A549 (cell line): ENCODE data around the gene GLA. TPM values are rescaled to one million over a fixed set of nuclear protein-coding genes. Genes with fewer than 3 reads are reported as not detected.

ENCODE experiments used
- ATAC-seq, 2 experiments: fragments of 200-7000 bp in 1 of 2; fragments of >200 bp in 1 of 2; cut with Nextera tagmentation in 1 of 2; cut with Tn5 transposase in 1 of 2; 3 replicates each; pipeline versions ENCODE4 v1.8.0 to v1.9.1; 2018 to 2020; ENCODE audit warnings: mild to moderate bottlenecking in 1 of 2, moderate library complexity in 1 of 2
- CTCF ChIA-PET: fragments of 300-600 bp; sonication (Branson Sonifier 250); formaldehyde crosslinking; extraction: SDS; loops from one replicate; lab custom pipeline; 2021; ENCODE audit warnings: antibody characterized with exemption, inconsistent platforms; lab: Yijun Ruan, JAX
- POLR2A ChIA-PET: fragments of 350-600 bp; formaldehyde crosslinking; extraction: SDS; loops from one replicate; lab custom pipeline; 2021; ENCODE audit warnings: antibody characterized with exemption, inconsistent platforms; lab: Yijun Ruan, JAX
- DNase-seq, 2 experiments: peaks; one replicate each; pipeline versions ENCODE4 v3.0.0 to v3.0.0-alpha.2; 2011 to 2016; ENCODE audit warnings: low read depth in 1 of 2, low spot score in 1 of 2
- FAIRE-seq: peaks from 2 replicates; lab custom pipeline; 2011; peaks lifted over from hg19 to GRCh38; lab: Jason Lieb, UNC
- H3K27ac ChIP-seq, 2 experiments: fragments of >200 bp; sonication (Bioruptor Twin); formaldehyde crosslinking; 3 replicates each; pipeline ENCODE4 v1.5.1; 2016 to 2017
- H3K4me1 ChIP-seq: fragments of >200 bp; sonication (Bioruptor Twin); formaldehyde crosslinking; 3 replicates; pipeline ENCODE4 v1.6.1; 2016
- H3K4me2 ChIP-seq: fragments of >200 bp; sonication (Bioruptor Twin); formaldehyde crosslinking; 3 replicates; pipeline ENCODE4 v1.6.1; 2016
- H3K4me3 ChIP-seq: fragments of >200 bp; sonication (Bioruptor Twin); formaldehyde crosslinking; 3 replicates; pipeline ENCODE4 v1.5.1; 2016
- H3K9me3 ChIP-seq: fragments of >200 bp; sonication (Bioruptor Twin); formaldehyde crosslinking; 3 replicates; pipeline ENCODE4 v1.6.1; 2016
- CHD2 ChIP-seq: fragments of 150-350 bp; IDR thresholded peaks from 2 replicates; pipeline ENCODE4 v1.6.1; 2014; ENCODE audit warnings: low read length; ENCODE audit not compliant: partially characterized antibody
- CHD4 ChIP-seq: fragments of 200-600 bp; sonication (generic); IDR thresholded peaks from 2 replicates; pipeline ENCODE4 v1.6.1; 2016; ENCODE audit warnings: antibody characterized with exemption, mild to moderate bottlenecking, borderline replicate concordance
- E2F6 ChIP-seq: IDR thresholded peaks from 2 replicates; pipeline ENCODE4 v1.6.1; 2012; ENCODE audit warnings: low read depth, borderline replicate concordance
- EHMT2 ChIP-seq: fragments of 200-600 bp; sonication (generic); IDR thresholded peaks from 2 replicates; pipeline ENCODE4 v1.6.1; 2016; ENCODE audit warnings: antibody characterized with exemption, low read depth, mild to moderate bottlenecking, moderate library complexity
- ESRRA ChIP-seq: fragments of 150-350 bp; IDR thresholded peaks from 2 replicates; pipeline ENCODE4 v1.6.1; 2014; ENCODE audit warnings: mild to moderate bottlenecking, low read length, borderline replicate concordance
- FOSB ChIP-seq: fragments of 250-450 bp; sonication (Bioruptor Pico); IDR thresholded peaks from 2 replicates; pipeline ENCODE4 v1.5.0; 2020; ENCODE audit warnings: mild to moderate bottlenecking, moderate library complexity
- FOXS1 ChIP-seq: fragments of 250-450 bp; sonication (Bioruptor Pico); IDR thresholded peaks from 2 replicates; pipeline ENCODE4 v1.5.0; 2020; ENCODE audit warnings: mild to moderate bottlenecking, moderate library complexity
- HEYL ChIP-seq: fragments of 250-450 bp; sonication (Bioruptor Pico); IDR thresholded peaks from 2 replicates; pipeline ENCODE4 v1.8.0; 2021; ENCODE audit warnings: mild to moderate bottlenecking, moderate library complexity
- HMGXB4 ChIP-seq: fragments of 250-450 bp; sonication (Bioruptor Pico); IDR thresholded peaks from 2 replicates; pipeline ENCODE4 v1.5.0; 2021; ENCODE audit warnings: mild to moderate bottlenecking, moderate library complexity, borderline replicate concordance
- MAFK ChIP-seq: fragments of 450-650 bp; IDR thresholded peaks from 2 replicates; pipeline ENCODE4 v1.6.1; 2014; ENCODE audit not compliant: partially characterized antibody
- MAZ ChIP-seq: fragments of 150-350 bp; IDR thresholded peaks from 2 replicates; pipeline ENCODE4 v1.6.1; 2014; ENCODE audit warnings: antibody characterized with exemption, low read depth, low read length, borderline replicate concordance
- MYC ChIP-seq: IDR thresholded peaks from 2 replicates; pipeline ENCODE4 v1.6.1; 2012; ENCODE audit warnings: mild to moderate bottlenecking, inconsistent platforms, low read length, improper control_type of control experiment, borderline replicate concordance
- RCOR1 ChIP-seq: fragments of 150-350 bp; IDR thresholded peaks from 2 replicates; pipeline ENCODE4 v1.6.1; 2014; ENCODE audit warnings: antibody characterized with exemption, low read length, low read depth
- RFX5 ChIP-seq: fragments of 450-650 bp; IDR thresholded peaks from 2 replicates; pipeline ENCODE4 v1.7.1; 2014; ENCODE audit warnings: antibody characterized with exemption, mild to moderate bottlenecking, moderate library complexity
- RNF2 ChIP-seq: fragments of 200-600 bp; sonication (generic); IDR thresholded peaks from 2 replicates; pipeline ENCODE4 v1.6.1; 2016; ENCODE audit warnings: low read depth, mild to moderate bottlenecking, antibody characterized with exemption, moderate library complexity, borderline replicate concordance
- SMC3 ChIP-seq: fragments of >200 bp; sonication (Bioruptor Twin); formaldehyde crosslinking; IDR thresholded peaks from 3 replicates; pipeline ENCODE4 v1.6.1; 2018; ENCODE audit warnings: inconsistent platforms
- SREBF2 ChIP-seq: fragments of 450-650 bp; IDR thresholded peaks from 2 replicates; pipeline ENCODE4 v1.6.1; 2014; ENCODE audit warnings: mild to moderate bottlenecking, moderate library complexity
- TP53 ChIP-seq: fragments of 250-450 bp; sonication (Bioruptor Pico); IDR thresholded peaks from 2 replicates; pipeline ENCODE4 v1.5.0; 2021; ENCODE audit warnings: mild to moderate bottlenecking, moderate library complexity
- ZNF302 ChIP-seq: fragments of 250-450 bp; sonication (Bioruptor Pico); IDR thresholded peaks from 2 replicates; pipeline ENCODE4 v1.9.0; 2021; ENCODE audit warnings: inconsistent platforms, mild to moderate bottlenecking, moderate library complexity
- WGBS: methylation state at CpG from one replicate; pipeline ENCODE4 v1.1.6; 2017; ENCODE audit errors: missing lambda C conversion rate; 5-methylcytosine and 5-hydroxymethylcytosine counted together
- polyA plus RNA-seq, 4 experiments: library from polyadenylated mRNA; depleted of rRNA in 3 of 4; stranded (reverse); fragments of >200 nt; fragmentation: RNase III in 1 of 4; extraction: RNeasy Plus Mini Kit Qiagen cat#74134 plus additional on column Dnase treatment in 1 of 4; gene quantifications; 2 replicates in 3 of 4; 3 replicates in 1 of 4; pipeline ENCODE4 v1.2.3, GENCODE V29; 2011 to 2017
- TF ChIP-seq, protein P1 (sequence below): fragments of >200 bp; sonication (Bioruptor Twin); formaldehyde crosslinking; IDR thresholded peaks from 2 replicates; pipeline ENCODE4 v1.6.1; 2016
- TF ChIP-seq, protein P2 (sequence below): IDR thresholded peaks from 2 replicates; pipeline ENCODE4 v1.6.1; 2012
- TF ChIP-seq, protein P3 (sequence below): fragments of 250-450 bp; sonication (Bioruptor Pico); IDR thresholded peaks from 2 replicates; pipeline ENCODE4 v1.5.0; 2020; ENCODE audit warnings: low read depth, mild to moderate bottlenecking, moderate library complexity

GLA gene
- polyA plus RNA-seq, 2 of the 4 experiments (the other 2 are of a cell fraction), result 148 to 184 TPM

GRCh38 chrX:101411984-101412383 lies 4.3 kb upstream of the GLA start:
- Histone ChIP-seq H3K4me1 (peaks cover 21% of the 10 kb centered on the region; the same call in 2 of the 3 replicates), H3K9me3 (no peaks in the 10 kb centered on the region), H3K27ac (no peak overlapping the region), H3K4me2 (no peak overlapping the region), H3K4me3 (no peak overlapping the region)
- TF ChIP-seq E2F6 (no peak), FOXS1 (no peak), CHD4 (no peak), HEYL (CRISPR knock-in tag) (no peak), MAFK (no peak), MYC (no peak), SREBF2 (no peak), ZNF302 (CRISPR knock-in tag) (no peak), MAZ (no peak), ESRRA (no peak), FOSB (no peak), TP53 (CRISPR knock-in tag) (no peak), EHMT2 (no peak), RCOR1 (no peak), SMC3 (no peak), RFX5 (no peak)
- TF ChIP-seq, protein P1, sequence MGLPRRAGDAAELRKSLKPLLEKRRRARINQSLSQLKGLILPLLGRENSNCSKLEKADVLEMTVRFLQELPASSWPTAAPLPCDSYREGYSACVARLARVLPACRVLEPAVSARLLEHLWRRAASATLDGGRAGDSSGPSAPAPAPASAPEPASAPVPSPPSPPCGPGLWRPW, result no peak
- TF ChIP-seq, protein P2, sequence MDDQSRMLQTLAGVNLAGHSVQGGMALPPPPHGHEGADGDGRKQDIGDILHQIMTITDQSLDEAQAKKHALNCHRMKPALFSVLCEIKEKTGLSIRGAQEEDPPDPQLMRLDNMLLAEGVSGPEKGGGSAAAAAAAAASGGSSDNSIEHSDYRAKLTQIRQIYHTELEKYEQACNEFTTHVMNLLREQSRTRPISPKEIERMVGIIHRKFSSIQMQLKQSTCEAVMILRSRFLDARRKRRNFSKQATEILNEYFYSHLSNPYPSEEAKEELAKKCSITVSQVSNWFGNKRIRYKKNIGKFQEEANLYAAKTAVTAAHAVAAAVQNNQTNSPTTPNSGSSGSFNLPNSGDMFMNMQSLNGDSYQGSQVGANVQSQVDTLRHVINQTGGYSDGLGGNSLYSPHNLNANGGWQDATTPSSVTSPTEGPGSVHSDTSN, result no peak
- TF ChIP-seq, protein P3, sequence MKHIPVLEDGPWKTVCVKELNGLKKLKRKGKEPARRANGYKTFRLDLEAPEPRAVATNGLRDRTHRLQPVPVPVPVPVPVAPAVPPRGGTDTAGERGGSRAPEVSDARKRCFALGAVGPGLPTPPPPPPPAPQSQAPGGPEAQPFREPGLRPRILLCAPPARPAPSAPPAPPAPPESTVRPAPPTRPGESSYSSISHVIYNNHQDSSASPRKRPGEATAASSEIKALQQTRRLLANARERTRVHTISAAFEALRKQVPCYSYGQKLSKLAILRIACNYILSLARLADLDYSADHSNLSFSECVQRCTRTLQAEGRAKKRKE (CRISPR knock-in tag), result no peak
- WGBS, result 94% methylated on average over 10 of the region's 10 CpGs
- ChIA-PET CTCF (no interaction called here), POLR2A (interaction anchor here (1.7 kb wide), 1 partner anchor 21 kb away, joined by 4 read pairs; the partner anchor contains the start of gene RPL36A)
- ATAC-seq (no peak), DNase-seq (no peak), FAIRE-seq (no peak)

GRCh38 chrX:101410461-101410860 lies 2.7 kb upstream of the GLA start:
- Histone ChIP-seq H3K4me2 (peak overlapping the region; percentile 97), H3K27ac (no peak overlapping the region), H3K4me1 (peaks cover 21% of the 10 kb centered on the region; the same call in 2 of the 3 replicates), H3K4me3 (no peak overlapping the region), H3K9me3 (no peaks in the 10 kb centered on the region)
- WGBS, result 76% methylated on average over 7 of the region's 7 CpGs
- FAIRE-seq (no peak), DNase-seq (no peak), ATAC-seq (no peak)
- no peak for TF ChIP-seq FOSB
- no peak for TF ChIP-seq CHD2
- no peak for TF ChIP-seq HEYL (CRISPR knock-in tag)
- TF ChIP-seq MYC, result no peak
- TF ChIP-seq RFX5, result no peak
- TF ChIP-seq RNF2, result no peak
- ChIA-PET POLR2A (no interaction called here), CTCF (no interaction called here)

- TF ChIP-seq HMGXB4 (CRISPR knock-in tag), result no peak
- no peak for FAIRE-seq
- CTCF ChIA-PET, result interaction anchor here (0.6 kb wide), 1 partner anchor 828 kb away, joined by 3 read pairs; no protein-coding TSS in a partner anchor
These were observed 1.3 kb upstream of the GLA start for GRCh38 chrX:101409043-101409442.

More at GRCh38 chrX:101409043-101409442, 1.3 kb upstream of the GLA start:
- Histone ChIP-seq H3K4me3 (peak overlapping the region; percentile 76), H3K27ac (peak overlapping the region; percentile 88 to 94), H3K4me2 (peak overlapping the region; percentile 97), H3K4me1 (peaks cover 17% of the 10 kb centered on the region; the same call in 2 of the 3 replicates), H3K9me3 (no peaks in the 10 kb centered on the region)
- DNase-seq, result no peak
- POLR2A ChIA-PET, result interaction anchor here (0.6 kb wide), 1 partner anchor 19 kb away, joined by 4 read pairs; no protein-coding TSS in a partner anchor
- no peak for ATAC-seq
- 6% methylated on average over 6 of the region's 6 CpGs for WGBS
